Natural killer cell treated with Interleukin-12 subunit alpha and Interleukin-12 subunit beta and Interleukin-15 and Interleukin-18, amount 100 ng/mL, for 72 hours (primary cell): ENCODE results near the gene TMEM250. TPM values are rescaled to one million over a fixed set of nuclear protein-coding genes. Genes with fewer than 3 reads are reported as not detected.
A peak's percentile ranks its signal among the peaks of the same experiment; 100 is the strongest.

Source experiments
- ATAC-seq, 2 donors: fragments of 150-1000 bp; cut with Tn5 transposase in 1 of 2; sonication (Bioruptor Pico), chemical (Tn5 transposase) in 1 of 2; 2 replicates each; pipeline ENCODE4 v1.10.0; 2021
- DNase-seq: peaks from one replicate; pipeline ENCODE4 v3.0.0; 2022; ENCODE audit warnings: low spot score
- H3K27ac Mint-ChIP-seq, 2 donors: 1 replicate in 1 of 2; 2 replicates in 1 of 2; pipeline ENCODE4 v1.8.0; 2022; ENCODE audit warnings: mixed read lengths in 2 of 2, mild to moderate bottlenecking in 1 of 2, moderate library complexity in 1 of 2
- H3K27me3 Mint-ChIP-seq, 2 donors: 1 replicate in 1 of 2; 2 replicates in 1 of 2; pipeline ENCODE4 v1.8.0; 2022; ENCODE audit warnings: mixed read lengths in 2 of 2
- H3K36me3 Mint-ChIP-seq: one replicate; pipeline ENCODE4 v1.8.0; 2022; ENCODE audit warnings: mixed read lengths
- H3K4me1 Mint-ChIP-seq, 2 donors: 1 replicate in 1 of 2; 2 replicates in 1 of 2; pipeline ENCODE4 v1.8.0; 2022; ENCODE audit warnings: low read depth in 2 of 2, mixed read lengths in 2 of 2, mild to moderate bottlenecking in 1 of 2
- H3K4me3 Mint-ChIP-seq: one replicate; pipeline ENCODE4 v1.8.0; 2022; ENCODE audit warnings: mixed read lengths
- H3K9me3 Mint-ChIP-seq: 2 replicates; pipeline ENCODE4 v1.8.0; 2022; ENCODE audit warnings: mixed read lengths
- total RNA-seq, 2 donors: library from RNA; stranded (reverse); gene quantifications; one replicate each; pipeline ENCODE4 v1.2.3, GENCODE V29; 2022

TMEM250 gene
- total RNA-seq, 2 donors from 2014 or later: 29.1 to 42.3 TPM

DNA sequence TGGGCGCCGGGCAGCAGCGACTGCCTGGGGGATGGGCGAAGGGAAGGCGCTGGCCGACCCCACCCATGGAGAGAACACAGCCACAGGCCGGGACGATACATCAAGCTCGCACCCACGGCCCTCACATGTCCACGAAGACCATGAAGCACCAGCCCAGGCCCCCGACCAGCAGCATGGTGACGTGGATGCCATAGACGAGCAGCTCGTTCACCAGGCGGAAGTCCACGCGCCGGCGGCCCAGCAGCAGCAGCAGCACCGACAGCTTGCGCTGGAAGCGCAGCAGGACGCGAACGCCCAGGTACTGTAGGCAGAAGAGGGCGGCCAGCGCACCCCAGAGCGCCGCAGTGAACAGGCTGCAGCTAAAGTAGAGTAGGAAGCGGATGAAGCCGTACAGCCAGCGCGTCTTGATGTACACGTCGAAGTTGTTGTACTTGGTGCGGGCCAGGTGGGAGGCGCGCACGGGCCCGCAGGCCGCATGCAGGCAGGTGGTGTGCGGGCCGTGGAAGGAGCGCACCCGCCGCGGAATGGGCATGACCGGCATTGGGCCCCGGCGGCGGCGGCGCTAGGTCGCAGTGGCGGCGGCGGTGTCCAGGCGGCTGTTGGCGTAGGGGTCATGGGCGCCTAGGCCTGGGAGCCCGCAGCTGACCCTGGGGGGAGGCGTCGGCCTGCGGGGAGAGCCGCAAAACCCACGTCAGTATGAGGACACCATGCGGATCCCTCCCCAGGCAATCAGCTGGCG lies 2.1 kb downstream of the TMEM250 start:
- Mint-ChIP-seq H3K27ac (no peak overlapping the region), H3K4me3 (peak overlapping the region; percentile 42), H3K9me3 (no peaks in the 10 kb centered on the region), H3K4me1 (peaks cover 8 to 10% of the 10 kb centered on the region in 2 donors), H3K27me3 (no peaks in the 10 kb centered on the region), H3K36me3 (no peaks in the 10 kb centered on the region)
- DNase-seq (no peak), ATAC-seq (no peak)

DNA sequence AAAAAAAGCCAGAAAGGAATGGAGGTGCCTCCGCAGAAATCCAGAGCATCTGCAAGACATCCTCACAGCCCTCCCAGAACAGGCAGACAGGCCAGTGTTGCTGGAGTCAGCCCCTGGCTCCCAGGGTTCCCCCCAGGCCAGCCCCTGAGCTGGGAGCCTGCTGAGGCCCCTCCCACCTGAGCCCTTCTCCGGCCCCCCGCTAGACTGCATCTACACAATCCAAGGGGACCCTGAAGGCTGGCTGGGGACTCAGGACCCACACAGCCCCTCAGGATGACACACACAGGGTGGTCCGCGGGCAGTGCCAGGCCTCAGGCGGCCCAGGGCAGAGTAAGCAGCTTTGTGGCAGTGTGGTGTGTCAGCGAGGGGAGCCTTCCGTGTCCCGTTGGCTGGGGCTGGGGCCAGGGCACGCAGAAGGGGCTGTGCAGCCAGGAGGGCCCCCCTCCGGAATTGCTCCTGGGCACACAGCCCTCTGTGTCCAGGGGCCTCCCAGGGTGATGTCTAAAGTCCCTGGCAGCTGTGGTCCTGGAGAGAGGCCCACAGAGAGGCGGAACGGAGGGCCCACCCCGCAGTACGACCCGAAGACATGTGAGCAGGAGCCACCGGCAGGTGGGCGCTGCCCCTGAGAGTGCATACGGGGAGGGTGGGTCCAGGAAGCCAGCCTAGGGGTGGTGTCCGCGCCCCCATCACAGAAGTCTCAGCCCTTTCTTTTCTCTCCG lies 2.9 kb downstream of the TMEM250 start:
- no peaks in the 10 kb centered on the region for H3K36me3 Mint-ChIP-seq
- no peak for DNase-seq
- H3K9me3 Mint-ChIP-seq: no peaks in the 10 kb centered on the region
- no peaks in the 10 kb centered on the region for H3K27me3 Mint-ChIP-seq
- no peak for ATAC-seq
- H3K4me3 Mint-ChIP-seq: no peak overlapping the region
- peaks cover 8 to 15% of the 10 kb centered on the region in 2 donors for H3K4me1 Mint-ChIP-seq
- no peak overlapping the region for H3K27ac Mint-ChIP-seq

DNA sequence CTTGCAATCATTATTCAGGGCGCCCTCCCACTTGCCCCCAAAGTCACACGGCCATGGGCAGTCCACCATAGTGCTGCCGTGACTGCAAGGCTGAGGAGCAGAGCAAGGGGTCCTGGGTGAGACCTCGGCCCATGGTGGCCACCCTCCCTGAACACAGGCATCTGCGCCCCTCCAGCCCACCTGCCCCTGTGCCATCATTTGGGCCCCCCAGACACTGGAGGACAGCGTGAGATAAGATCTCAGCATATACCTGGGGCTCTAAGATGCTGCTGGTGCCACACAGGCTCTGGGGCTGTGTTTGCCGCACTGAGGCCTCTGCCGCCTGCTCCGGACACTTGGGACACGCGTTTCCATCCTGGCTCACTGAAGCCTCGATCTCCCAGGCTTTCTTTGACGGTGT lies 3.5 kb downstream of the TMEM250 start:
- no peak overlapping the region for H3K4me3 Mint-ChIP-seq
- no peak overlapping the region for H3K27ac Mint-ChIP-seq

DNA sequence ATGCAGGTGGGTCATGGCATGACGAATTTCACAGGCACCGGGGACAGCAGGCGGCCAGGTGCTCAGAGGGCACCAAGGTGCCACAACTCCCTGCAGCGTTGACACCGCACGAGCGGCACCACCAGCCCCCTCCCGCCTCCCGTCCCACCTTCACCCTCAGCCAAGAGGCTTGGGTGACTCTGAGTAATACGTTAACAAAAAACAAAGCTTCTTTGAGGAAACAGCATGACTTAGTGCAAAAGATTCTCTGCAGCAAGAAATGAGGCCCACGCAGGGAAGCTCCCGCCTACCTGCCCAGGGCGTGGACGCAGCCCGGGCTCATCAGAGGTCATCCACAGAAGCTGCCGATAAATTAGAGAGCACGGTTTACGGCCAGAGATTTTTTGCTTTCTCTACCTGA lies 4.1 kb downstream of the TMEM250 start:
- Mint-ChIP-seq H3K9me3 (no peaks in the 10 kb centered on the region), H3K27ac (no peak overlapping the region), H3K4me1 (peaks cover 8 to 22% of the 10 kb centered on the region in 2 donors), H3K27me3 (no peaks in the 10 kb centered on the region), H3K36me3 (no peaks in the 10 kb centered on the region), H3K4me3 (no peak overlapping the region)
- ATAC-seq (no peak), DNase-seq (no peak)

More for the DNA sequence above, 3.5 kb downstream of the TMEM250 start:
- Mint-ChIP-seq H3K9me3 (no peaks in the 10 kb centered on the region), H3K36me3 (no peaks in the 10 kb centered on the region), H3K27me3 (no peaks in the 10 kb centered on the region), H3K4me1 (peaks cover 8 to 18% of the 10 kb centered on the region in 2 donors)
- no peak for DNase-seq
- no peak for ATAC-seq

DNA sequence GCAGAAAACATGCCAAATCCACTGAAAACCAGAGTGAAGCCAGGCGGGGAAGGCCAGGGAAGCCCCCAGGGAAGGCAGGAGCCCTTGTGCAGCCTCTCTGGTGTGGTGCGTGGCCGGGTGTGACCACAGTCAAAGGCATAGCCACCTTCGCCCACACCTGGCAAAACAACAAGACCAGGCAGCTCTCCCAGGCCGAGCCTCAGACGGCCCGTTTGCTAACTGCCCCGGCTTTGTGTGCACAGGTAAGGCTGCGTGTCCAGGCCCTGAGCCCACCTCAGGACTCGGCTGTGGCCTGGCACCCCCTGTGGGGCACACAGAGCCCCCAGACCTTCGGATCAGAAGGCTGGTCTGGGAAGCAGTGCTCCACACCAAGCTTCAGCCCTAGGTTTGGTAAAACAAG lies 6.1 kb downstream of the TMEM250 start:
- DNase-seq (no peak), ATAC-seq (no peak)
- no peaks in the 10 kb centered on the region for H3K27me3 Mint-ChIP-seq
- no peak overlapping the region for H3K4me3 Mint-ChIP-seq
- no peaks in the 10 kb centered on the region for H3K36me3 Mint-ChIP-seq
- peaks cover 12 to 36% of the 10 kb centered on the region in 2 donors for H3K4me1 Mint-ChIP-seq
- H3K27ac Mint-ChIP-seq: peak overlapping the region; percentile 66 to 81
- H3K9me3 Mint-ChIP-seq: no peaks in the 10 kb centered on the region

DNA sequence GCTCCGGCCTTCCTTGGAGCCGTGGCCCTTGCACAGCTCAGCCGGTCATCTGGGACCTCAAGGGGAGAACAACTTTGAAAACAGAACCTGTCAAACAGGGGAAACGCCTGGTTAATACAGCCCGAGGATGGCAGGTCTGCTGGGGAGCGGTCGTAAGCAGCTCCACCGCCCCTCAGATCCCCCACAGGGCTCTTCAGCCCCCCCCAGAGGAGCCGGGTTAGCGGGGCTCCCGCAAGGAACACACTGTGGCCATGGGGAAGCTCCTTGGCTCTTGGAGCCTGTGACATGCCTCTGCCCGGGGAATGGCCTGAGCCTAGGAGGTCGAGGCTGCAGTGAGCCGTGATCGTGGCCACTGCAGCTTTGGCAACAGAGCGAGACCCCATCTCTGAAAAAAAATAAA lies 6.8 kb downstream of the TMEM250 start:
- Mint-ChIP-seq H3K9me3 (no peaks in the 10 kb centered on the region), H3K27me3 (no peaks in the 10 kb centered on the region), H3K4me1 (peaks cover 18 to 42% of the 10 kb centered on the region in 2 donors), H3K36me3 (no peaks in the 10 kb centered on the region), H3K4me3 (peak overlapping the region; percentile 1), H3K27ac (peak overlapping the region; percentile 66 to 81)
- no peak for ATAC-seq
- no peak for DNase-seq

DNA sequence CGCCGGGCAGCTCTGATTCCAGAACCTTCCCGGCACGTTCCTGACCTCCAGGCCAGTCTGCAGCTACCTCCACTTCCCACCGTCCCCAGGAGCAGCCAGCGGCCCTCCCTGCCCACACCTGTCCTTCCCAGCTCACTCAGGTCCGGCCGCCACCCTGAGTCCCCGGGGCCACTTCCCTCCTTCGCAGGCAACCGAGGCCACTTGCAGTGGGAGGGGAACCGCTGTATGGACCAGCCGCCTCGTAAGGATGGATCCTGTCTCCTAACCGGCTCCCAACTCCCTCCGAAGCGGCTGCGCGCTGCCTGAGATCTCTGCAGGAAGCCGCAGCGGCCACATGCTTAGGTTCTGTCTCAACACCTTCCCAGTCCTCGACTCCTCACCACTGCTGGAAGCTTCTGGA lies 7.5 kb downstream of the TMEM250 start:
- Mint-ChIP-seq H3K36me3 (no peaks in the 10 kb centered on the region), H3K4me3 (peak overlapping the region; percentile 32), H3K27ac (peak overlapping the region; percentile 66 to 81), H3K27me3 (no peaks in the 10 kb centered on the region), H3K4me1 (peaks cover 24 to 46% of the 10 kb centered on the region in 2 donors), H3K9me3 (no peaks in the 10 kb centered on the region)
- no peak for DNase-seq
- no peak for ATAC-seq

DNA sequence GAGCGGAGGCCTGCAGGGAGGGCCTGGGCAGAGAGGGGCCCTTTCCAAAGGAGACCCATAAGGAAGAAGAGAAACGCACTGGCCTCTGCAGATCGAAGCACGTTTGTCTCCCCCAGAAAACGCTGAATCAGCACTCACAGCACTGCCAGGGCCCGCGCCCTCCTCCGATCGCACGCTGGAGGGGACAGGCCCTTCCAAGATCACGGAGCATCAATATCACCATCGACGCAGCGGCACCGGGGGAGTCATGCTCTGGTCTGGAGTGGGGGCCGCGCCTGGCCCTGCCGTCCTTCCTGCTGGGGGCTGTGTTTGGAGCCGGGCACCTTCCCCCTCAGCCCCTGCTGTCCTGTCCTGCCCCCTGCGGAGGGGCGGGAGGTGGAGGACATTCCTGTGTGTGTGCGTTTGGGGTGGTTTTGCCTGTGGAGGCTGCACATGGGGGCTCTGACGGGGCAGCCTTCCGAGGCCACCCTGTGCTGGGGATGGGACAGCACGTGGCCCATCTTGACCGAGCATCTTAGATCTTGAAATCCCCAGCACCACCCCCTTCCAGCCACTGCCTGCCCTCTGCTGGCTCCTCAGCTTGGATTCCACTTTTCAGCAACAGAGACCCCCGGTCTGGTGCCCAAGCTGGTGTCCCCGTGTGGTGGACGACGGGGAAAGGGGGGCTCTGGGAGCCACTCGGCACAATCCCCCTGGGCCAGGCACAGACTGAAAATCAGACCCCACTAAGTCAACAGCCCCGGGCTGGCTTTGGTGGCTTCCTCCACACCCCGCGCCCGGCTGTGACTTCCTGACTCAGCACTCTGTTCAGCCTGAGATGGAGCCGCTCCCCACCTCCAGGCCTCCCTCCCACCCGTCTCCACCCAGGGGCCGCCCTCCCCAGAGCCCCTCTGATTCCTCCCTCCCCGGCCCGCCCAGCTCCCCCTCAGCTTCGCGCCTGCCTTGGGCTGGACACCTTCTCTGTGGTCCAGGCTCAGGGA lies 8.3 kb downstream of the TMEM250 start:
- DNase-seq (no peak), ATAC-seq (peak in 1 of 2 donors; percentile 4)
- H3K9me3 Mint-ChIP-seq: no peaks in the 10 kb centered on the region
- H3K27me3 Mint-ChIP-seq: no peaks in the 10 kb centered on the region
- H3K27ac Mint-ChIP-seq: peak overlapping the region; percentile 80 to 97
- no peaks in the 10 kb centered on the region for H3K36me3 Mint-ChIP-seq
- H3K4me3 Mint-ChIP-seq: peak overlapping the region; percentile 76
- peaks cover 30 to 51% of the 10 kb centered on the region in 2 donors for H3K4me1 Mint-ChIP-seq

DNA sequence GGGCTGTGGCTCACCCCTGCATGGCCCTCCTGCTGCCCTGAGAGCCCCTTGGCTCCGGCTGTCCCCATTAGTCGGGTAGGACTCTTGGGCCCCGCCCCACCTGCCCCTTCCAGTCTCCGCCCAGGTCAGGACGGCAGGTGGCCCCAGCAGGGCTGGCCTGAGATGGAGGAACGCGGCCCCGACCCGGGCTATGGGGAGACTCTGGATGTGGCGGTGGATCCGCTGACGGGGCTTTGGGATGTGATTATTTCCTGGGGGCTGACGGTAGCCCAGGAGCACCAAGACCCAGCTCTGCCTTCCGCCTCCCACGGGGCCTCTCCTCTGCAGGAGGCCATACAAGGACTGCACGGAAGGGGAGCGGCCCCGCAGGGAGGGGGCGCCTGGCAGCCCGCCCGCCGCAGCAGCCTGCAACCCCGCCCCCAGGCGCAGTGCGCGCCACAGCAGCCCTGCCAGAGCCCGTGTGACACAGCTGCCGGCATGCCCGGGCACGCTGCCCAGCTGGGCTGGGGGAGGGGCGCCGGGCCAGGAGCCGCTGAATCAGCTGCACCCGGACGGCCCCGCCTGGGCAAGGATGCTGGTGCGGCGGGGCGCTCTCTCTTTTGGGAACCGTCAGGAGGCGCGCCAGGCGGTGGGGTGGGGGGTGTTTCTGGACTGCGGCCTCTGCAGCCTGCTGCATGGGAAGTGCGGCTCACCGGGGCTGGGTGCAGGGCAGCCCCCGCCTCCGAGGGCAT lies 9.2 kb downstream of the TMEM250 start:
- H3K27ac Mint-ChIP-seq: peak overlapping the region; percentile 80 to 97
- no peaks in the 10 kb centered on the region for H3K27me3 Mint-ChIP-seq
- H3K4me3 Mint-ChIP-seq: peak overlapping the region; percentile 76
- H3K9me3 Mint-ChIP-seq: no peaks in the 10 kb centered on the region
- DNase-seq: peak; percentile 91
- no peaks in the 10 kb centered on the region for H3K36me3 Mint-ChIP-seq
- peaks cover 30 to 51% of the 10 kb centered on the region in 2 donors for H3K4me1 Mint-ChIP-seq
- ATAC-seq: peak; percentile 87 to 90

DNA sequence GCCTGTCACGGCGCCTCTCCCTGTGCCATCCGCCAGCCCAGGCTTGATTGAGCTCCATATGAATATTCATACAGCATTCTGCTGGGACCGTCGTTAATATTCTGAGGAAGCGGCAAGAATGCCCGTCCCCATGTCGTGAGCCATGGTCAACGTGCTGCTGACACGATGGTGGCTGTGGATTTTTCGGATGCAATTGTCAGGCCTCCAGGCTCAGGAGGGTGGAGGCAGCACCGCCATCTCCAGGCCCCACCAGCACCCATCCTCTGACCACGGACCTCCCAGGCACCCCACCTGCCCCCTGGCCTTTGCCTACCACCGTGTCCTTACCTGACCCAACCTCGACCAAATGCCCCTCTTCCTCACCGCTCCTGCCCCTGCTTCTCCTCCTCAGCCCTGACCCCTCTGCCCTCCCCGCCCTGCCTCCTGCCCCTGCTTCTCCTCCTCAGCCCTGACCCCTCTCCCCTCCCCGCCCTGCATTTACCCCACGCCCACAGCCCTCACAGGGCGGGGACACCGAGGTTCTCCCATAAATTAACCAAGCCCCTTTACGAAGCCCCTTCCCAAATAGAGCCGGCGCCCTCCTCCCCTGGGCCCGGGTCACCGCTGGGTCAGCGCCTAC lies 9.9 kb downstream of the TMEM250 start:
- DNase-seq: no peak
- Mint-ChIP-seq H3K36me3 (no peaks in the 10 kb centered on the region), H3K27ac (peak overlapping the region; percentile 80 to 97), H3K9me3 (no peaks in the 10 kb centered on the region), H3K27me3 (no peaks in the 10 kb centered on the region), H3K4me3 (peak overlapping the region; percentile 76), H3K4me1 (peaks cover 30 to 51% of the 10 kb centered on the region in 2 donors)
- ATAC-seq: no peak

DNA sequence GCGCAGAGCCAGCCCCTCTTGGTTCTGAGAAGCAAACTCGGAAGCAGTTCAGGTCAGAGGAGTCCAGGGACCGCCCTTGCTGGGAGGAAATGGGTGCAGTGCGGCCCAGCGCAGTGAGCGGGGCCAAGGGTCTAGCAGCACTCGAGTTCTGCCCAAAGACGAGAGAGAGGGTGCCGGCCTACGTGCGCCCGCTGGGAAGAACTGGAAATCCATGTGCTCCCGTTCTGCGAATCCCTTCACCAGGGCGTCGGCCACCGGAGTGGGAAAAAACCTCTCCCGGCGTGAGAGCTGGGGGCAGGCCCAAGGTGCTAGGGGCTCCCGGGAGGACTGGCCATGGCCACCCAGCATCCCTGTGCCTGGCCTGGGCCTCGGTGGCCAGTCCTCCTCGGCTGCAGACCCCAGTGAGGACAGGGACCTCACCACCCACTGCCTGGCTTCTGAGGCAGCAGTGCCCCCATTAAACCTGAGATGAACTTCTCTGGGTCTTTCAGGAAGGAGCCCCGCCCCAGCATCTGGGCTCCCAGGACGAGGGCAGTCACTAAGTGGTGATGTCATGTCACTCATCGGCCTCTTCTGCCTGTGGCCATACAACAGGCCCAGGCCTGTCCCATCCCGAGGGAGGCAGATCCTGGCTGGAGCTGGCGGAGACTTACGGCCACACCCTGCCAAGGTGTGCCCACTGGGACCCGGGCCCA lies 10.6 kb downstream of the TMEM250 start:
- ATAC-seq: no peak
- no peaks in the 10 kb centered on the region for H3K9me3 Mint-ChIP-seq
- H3K27me3 Mint-ChIP-seq: no peaks in the 10 kb centered on the region
- H3K4me3 Mint-ChIP-seq: peak overlapping the region; percentile 86
- H3K4me1 Mint-ChIP-seq: peaks cover 23 to 46% of the 10 kb centered on the region in 2 donors
- DNase-seq: no peak
- H3K27ac Mint-ChIP-seq: peak overlapping the region; percentile 97
- no peaks in the 10 kb centered on the region for H3K36me3 Mint-ChIP-seq
